Lower leg skin (tissue), 4 donors: ENCODE results near the gene CLDN1. TPM values are rescaled to one million over a fixed set of nuclear protein-coding genes. Genes with fewer than 3 reads are reported as not detected.

Experiments used
- DNase-seq, 2 donors: peaks; one replicate each; pipeline ENCODE4 v3.0.0-alpha.2; 2019; ENCODE audit warnings: low spot score in 2 of 2
- H3K4me3 ChIP-seq: fragments of 200-600 bp; sonication (generic); 2 replicates; pipeline ENCODE4 v1.5.1; 2017; ENCODE audit warnings: mild to moderate bottlenecking, low read depth; ENCODE audit not compliant: poor library complexity, severe bottlenecking
- POLR2A ChIP-seq, 2 donors: fragments of 450-650 bp; IDR thresholded peaks; one replicate each; pipeline ENCODE4 v1.6.1; 2016 to 2017; ENCODE audit warnings: antibody characterized with exemption in 2 of 2, mild to moderate bottlenecking in 1 of 2, moderate library complexity in 1 of 2
- WGBS, 2 donors: methylation state at CpG; one replicate each; pipeline ENCODE4 v1.1.5; 2018; 5-methylcytosine and 5-hydroxymethylcytosine counted together
- intact Hi-C: fragments of 100-400 bp; cut with DNase I; formaldehyde crosslinking; loops from one replicate; pipeline ENCODE4 v1.15.0; 2023; ENCODE audit warnings: low total_unique reads
- total RNA-seq, 4 donors: library from RNA; depleted of rRNA; stranded (reverse); fragments of >200 nt; gene quantifications; one replicate each; pipeline ENCODE4 v1.1.0, GENCODE V29; 2016
- TF ChIP-seq, protein P1 (sequence below), 3 donors: fragments of 450-650 bp; IDR thresholded peaks; one replicate each; pipeline ENCODE4 v1.5.1; 2016; ENCODE audit warnings: antibody characterized with exemption in 3 of 3, mild to moderate bottlenecking in 3 of 3, moderate library complexity in 2 of 3

The CLDN1 gene
- total RNA-seq, 4 donors from 2014 or later = 452 to 1,148 (median 544) TPM

- no peak for DNase-seq
- 80 to 84% methylated on average over 2 of the region's 2 CpGs for WGBS, 2 donors
- intact Hi-C loops = no loop called here
- TF ChIP-seq, protein P1, sequence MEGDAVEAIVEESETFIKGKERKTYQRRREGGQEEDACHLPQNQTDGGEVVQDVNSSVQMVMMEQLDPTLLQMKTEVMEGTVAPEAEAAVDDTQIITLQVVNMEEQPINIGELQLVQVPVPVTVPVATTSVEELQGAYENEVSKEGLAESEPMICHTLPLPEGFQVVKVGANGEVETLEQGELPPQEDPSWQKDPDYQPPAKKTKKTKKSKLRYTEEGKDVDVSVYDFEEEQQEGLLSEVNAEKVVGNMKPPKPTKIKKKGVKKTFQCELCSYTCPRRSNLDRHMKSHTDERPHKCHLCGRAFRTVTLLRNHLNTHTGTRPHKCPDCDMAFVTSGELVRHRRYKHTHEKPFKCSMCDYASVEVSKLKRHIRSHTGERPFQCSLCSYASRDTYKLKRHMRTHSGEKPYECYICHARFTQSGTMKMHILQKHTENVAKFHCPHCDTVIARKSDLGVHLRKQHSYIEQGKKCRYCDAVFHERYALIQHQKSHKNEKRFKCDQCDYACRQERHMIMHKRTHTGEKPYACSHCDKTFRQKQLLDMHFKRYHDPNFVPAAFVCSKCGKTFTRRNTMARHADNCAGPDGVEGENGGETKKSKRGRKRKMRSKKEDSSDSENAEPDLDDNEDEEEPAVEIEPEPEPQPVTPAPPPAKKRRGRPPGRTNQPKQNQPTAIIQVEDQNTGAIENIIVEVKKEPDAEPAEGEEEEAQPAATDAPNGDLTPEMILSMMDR (IDR thresholded peaks at IDR 0.05) = no peak
- no peak for TF ChIP-seq POLR2A (IDR thresholded peaks at IDR 0.05)
- H3K4me3 ChIP-seq = no peak overlapping the region
Observed at GRCh38 chr3:190340071-190340470, 17.8 kb upstream of the CLDN1 start.

DNA sequence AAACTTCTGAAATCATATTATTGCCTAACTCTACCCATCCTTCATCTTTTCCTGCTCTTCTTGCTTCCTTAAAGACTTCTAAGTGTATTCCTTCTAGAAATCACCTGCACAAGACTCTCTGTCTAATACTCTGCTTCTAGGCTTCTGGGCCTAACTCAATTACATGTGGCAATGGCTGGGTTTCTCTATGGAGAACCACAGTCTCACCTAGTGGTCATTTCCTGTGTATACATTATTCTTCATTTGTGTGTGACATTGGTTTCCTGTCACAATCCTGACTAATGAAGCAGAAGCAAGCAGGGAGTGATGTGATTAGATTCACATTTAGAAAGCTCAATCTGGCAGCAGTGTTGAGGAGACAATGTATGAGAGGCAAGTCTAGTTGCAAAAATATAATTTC lies 16.9 kb upstream of the CLDN1 start:
- no peak overlapping the region for H3K4me3 ChIP-seq
- no peak for DNase-seq
- intact Hi-C loops = no loop called here
- TF ChIP-seq POLR2A (IDR thresholded peaks at IDR 0.05) = no peak
- TF ChIP-seq, protein P1 (IDR thresholded peaks at IDR 0.05) = no peak

- TF ChIP-seq POLR2A (IDR thresholded peaks at IDR 0.05) = no peak
- TF ChIP-seq, protein P1 (IDR thresholded peaks at IDR 0.05) = no peak
- DNase-seq = peak in 1 of 2 donors; percentile 61
- no peak overlapping the region for H3K4me3 ChIP-seq
- intact Hi-C loops = no loop called here
Observed at GRCh38 chr3:190338717-190339116, 16.5 kb upstream of the CLDN1 start.

GRCh38 chr3:190337301-190337700 lies 15.1 kb upstream of the CLDN1 start:
- intact Hi-C loops = no loop called here
- H3K4me3 ChIP-seq = no peak overlapping the region
- no peak for TF ChIP-seq POLR2A (IDR thresholded peaks at IDR 0.05)
- TF ChIP-seq, protein P1 (IDR thresholded peaks at IDR 0.05) = no peak
- 92 to 94% methylated on average over 5 of the region's 5 CpGs for WGBS, 2 donors
- no peak for DNase-seq

DNA sequence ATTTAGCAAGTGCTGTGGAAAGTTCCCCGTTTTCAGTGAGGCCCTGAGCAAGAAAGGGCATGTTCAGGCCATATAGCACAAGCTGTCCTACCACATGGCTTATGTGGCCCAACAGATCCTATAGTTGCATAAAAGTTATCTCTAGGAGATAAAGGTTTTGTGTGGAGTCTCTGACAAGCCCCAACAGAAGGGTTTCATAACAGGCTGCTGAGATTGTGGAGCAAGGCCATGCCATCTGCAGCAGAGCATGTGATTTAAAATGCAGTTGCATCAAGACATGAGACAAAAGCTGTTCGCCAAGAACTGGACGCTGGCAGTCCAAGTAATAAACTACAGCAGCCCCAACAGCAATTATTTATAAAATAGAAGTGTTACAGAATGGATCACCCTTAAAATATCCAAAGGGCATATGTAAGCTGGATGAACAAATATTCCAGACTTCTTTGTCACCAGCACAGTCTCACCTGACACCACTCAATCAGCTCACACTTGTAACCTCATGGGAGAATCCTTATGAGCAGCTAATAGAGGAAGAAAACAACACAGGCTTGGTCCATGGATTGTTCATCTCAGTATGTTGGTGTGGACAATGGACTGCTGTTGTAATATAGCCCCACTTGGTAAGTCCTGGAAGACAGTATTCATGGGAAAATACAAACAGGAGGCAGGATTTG lies 14.4 kb upstream of the CLDN1 start:
- no peak for TF ChIP-seq POLR2A (IDR thresholded peaks at IDR 0.05)
- TF ChIP-seq, protein P1 (IDR thresholded peaks at IDR 0.05) = no peak
- WGBS, 2 donors = 48 to 49% methylated on average over 3 of the region's 3 CpGs
- intact Hi-C loops = no loop called here
- H3K4me3 ChIP-seq = no peak overlapping the region
- peak in 1 of 2 donors; percentile 51 for DNase-seq

- intact Hi-C loops = loop anchor here (5.0 kb wide), 1 partner anchor 243 kb away; no protein-coding TSS in a partner anchor
- 39 to 41% methylated on average over 1 of the region's 1 CpG for WGBS, 2 donors
- no peak for DNase-seq
- no peak for TF ChIP-seq POLR2A (IDR thresholded peaks at IDR 0.05)
- TF ChIP-seq, protein P1 (IDR thresholded peaks at IDR 0.05) = no peak
- no peak overlapping the region for H3K4me3 ChIP-seq
Observed at GRCh38 chr3:190333961-190334360, 11.7 kb upstream of the CLDN1 start.
